HEK293T (cell line): ENCODE data around the gene EFNA3.
"Not testable (repeated sequence)": the region's sequence is repeated elsewhere in the genome, so short reads cannot be mapped to it uniquely, and the experiment has no call there.

ENCODE experiments used
- CTCF ChIA-PET: fragments of 350-600 bp; formaldehyde crosslinking; extraction: SDS; loops from one replicate; lab custom pipeline; 2021; ENCODE audit warnings: antibody characterized with exemption, inconsistent platforms; lab: Yijun Ruan, JAX
- POLR2A ChIA-PET: fragments of 350-600 bp; formaldehyde crosslinking; extraction: SDS; loops from one replicate; lab custom pipeline; 2020; ENCODE audit warnings: antibody characterized with exemption, inconsistent platforms; lab: Yijun Ruan, JAX
- DNase-seq: peaks from one replicate; pipeline ENCODE4 v3.0.0; 2012; ENCODE audit warnings: mixed read lengths; ENCODE audit errors: extremely low spot score
- ARNT ChIP-seq: fragments of 450-650 bp; IDR thresholded peaks from 2 replicates; pipeline ENCODE4 v1.6.1; 2017; ENCODE audit warnings: mild to moderate bottlenecking
- BHLHE40 ChIP-seq: fragments of 450-650 bp; IDR thresholded peaks from 2 replicates; pipeline ENCODE4 v1.6.1; 2016; ENCODE audit warnings: mild to moderate bottlenecking, moderate library complexity, borderline replicate concordance
- CTBP1 ChIP-seq: fragments of 450-650 bp; IDR thresholded peaks from 2 replicates; pipeline ENCODE4 v1.6.1; 2016; ENCODE audit warnings: borderline replicate concordance
- ELF4 ChIP-seq: fragments of 450-650 bp; IDR thresholded peaks from 2 replicates; pipeline ENCODE4 v1.6.1; 2017; ENCODE audit warnings: antibody characterized with exemption
- FOXA1 ChIP-seq: fragments of 450-650 bp; IDR thresholded peaks from 2 replicates; pipeline ENCODE4 v1.6.1; 2016; ENCODE audit warnings: mild to moderate bottlenecking
- FOXK2 ChIP-seq: fragments of 450-650 bp; IDR thresholded peaks from 2 replicates; pipeline ENCODE4 v1.6.1; 2016; ENCODE audit warnings: mild to moderate bottlenecking
- FOXM1 ChIP-seq: fragments of 450-650 bp; IDR thresholded peaks from 2 replicates; pipeline ENCODE4 v1.6.1; 2017; ENCODE audit warnings: mild to moderate bottlenecking, borderline replicate concordance
- HDGF ChIP-seq: fragments of 450-650 bp; IDR thresholded peaks from 2 replicates; pipeline ENCODE4 v1.6.1; 2017; ENCODE audit warnings: antibody characterized with exemption, borderline replicate concordance
- L3MBTL2 ChIP-seq: fragments of 450-650 bp; conservative IDR thresholded peaks from 2 replicates; pipeline ENCODE4 v1.6.1; 2016; ENCODE audit warnings: mild to moderate bottlenecking
- LEF1 ChIP-seq: fragments of 450-650 bp; IDR thresholded peaks from 2 replicates; pipeline ENCODE4 v1.6.1; 2017; ENCODE audit warnings: mild to moderate bottlenecking, borderline replicate concordance
- NFRKB ChIP-seq: fragments of 450-650 bp; IDR thresholded peaks from 2 replicates; pipeline ENCODE4 v1.6.1; 2016; ENCODE audit warnings: mild to moderate bottlenecking, moderate library complexity
- PKNOX1 ChIP-seq: fragments of 450-650 bp; IDR thresholded peaks from 2 replicates; pipeline ENCODE4 v1.6.1; 2016
- SP1 ChIP-seq: fragments of 450-650 bp; IDR thresholded peaks from 2 replicates; pipeline ENCODE4 v1.6.1; 2017
- SUZ12 ChIP-seq: fragments of 450-650 bp; IDR thresholded peaks from 2 replicates; pipeline ENCODE4 v1.6.1; 2016; ENCODE audit warnings: mild to moderate bottlenecking
- TARDBP ChIP-seq: fragments of 450-650 bp; IDR thresholded peaks from 2 replicates; pipeline ENCODE4 v1.6.1; 2016
- ZNF384 ChIP-seq: fragments of 450-650 bp; IDR thresholded peaks from 2 replicates; pipeline ENCODE4 v1.6.1; 2016

EFNA3 gene

GRCh38 chr1:155113450-155113980 is 34.9 kb downstream of the EFNA3 start:
- TF ChIP-seq LEF1 = no peak
- no peak for TF ChIP-seq L3MBTL2
- TF ChIP-seq ELF4 = no peak
- no peak for TF ChIP-seq SP1
- no peak for TF ChIP-seq FOXA1
- TF ChIP-seq NFRKB = no peak
- no peak for TF ChIP-seq ZNF384
- no peak for TF ChIP-seq FOXM1
- no peak for TF ChIP-seq ARNT
- no peak for TF ChIP-seq PKNOX1
- TF ChIP-seq HDGF = no peak
- no peak for TF ChIP-seq SUZ12
- TF ChIP-seq FOXK2 = no peak
- TF ChIP-seq TARDBP = no peak
- TF ChIP-seq BHLHE40 = no peak
- no peak for TF ChIP-seq CTBP1
- no peak for DNase-seq
- CTCF ChIA-PET = no interaction called here
- POLR2A ChIA-PET = no interaction called here

- DNase-seq = no peak
- TF ChIP-seq FOXK2 = no peak
- no peak for TF ChIP-seq SP1
- TF ChIP-seq NFRKB = no peak
- TF ChIP-seq BHLHE40 = no peak
- TF ChIP-seq FOXA1 = no peak
- TF ChIP-seq SUZ12 = no peak
- no peak for TF ChIP-seq PKNOX1
- no peak for TF ChIP-seq CTBP1
- TF ChIP-seq ZNF384 = no peak
- TF ChIP-seq L3MBTL2 = no peak
- CTCF ChIA-PET = interaction anchor here (0.6 to 2.2 kb wide), 3 partner anchors 25 to 57 kb away, joined by 3 to 7 read pairs (median 6); partner anchors contain the start of gene KRTCAP2
- POLR2A ChIA-PET = interaction anchor here (1.0 to 3.0 kb wide), 3 partner anchors 9 to 57 kb away, joined by 5 to 12 read pairs (median 6); partner anchors contain the start of genes KRTCAP2 and SLC50A1
Measured at GRCh38 chr1:155116113-155116764, 37.6 kb downstream of the EFNA3 start.

GRCh38 chr1:155117610-155118009 is 39.0 kb downstream of the EFNA3 start:
- POLR2A ChIA-PET = interaction anchor here (3.0 kb wide), 1 partner anchor 17 kb away, joined by 12 read pairs; the partner anchor contains the start of gene SLC50A1
- CTCF ChIA-PET = interaction anchor here (0.6 to 1.0 kb wide), 2 partner anchors 10 to 51 kb away, joined by 4 read pairs; partner anchors contain the start of gene EFNA1
- TF ChIP-seq SUZ12 (no peak), FOXM1 (no peak), BHLHE40 (no peak), SP1 (no peak)
- DNase-seq = no peak

GRCh38 chr1:155118090-155118489 is 39.5 kb downstream of the EFNA3 start:
- POLR2A ChIA-PET, DNase-seq: not testable (repeated sequence)
- CTCF ChIA-PET = interaction anchor here (0.6 to 1.0 kb wide), 2 partner anchors 10 to 50 kb away, joined by 4 read pairs; partner anchors contain the start of gene EFNA1

GRCh38 chr1:155120253-155120652 is 41.6 kb downstream of the EFNA3 start:
- no peak for TF ChIP-seq ELF4
- no peak for TF ChIP-seq FOXK2
- TF ChIP-seq L3MBTL2 = no peak
- no peak for TF ChIP-seq NFRKB
- TF ChIP-seq HDGF = no peak
- POLR2A ChIA-PET = interaction anchor here (0.8 kb wide), 1 partner anchor 15 kb away, joined by 3 read pairs; the partner anchor contains the start of gene SLC50A1
- CTCF ChIA-PET = interaction anchor here (0.7 kb wide), 1 partner anchor 301 kb away, joined by 3 read pairs; no protein-coding TSS in a partner anchor
- no peak for DNase-seq

- TF ChIP-seq LEF1 = no peak
- no peak for TF ChIP-seq FOXM1
- no peak for TF ChIP-seq L3MBTL2
- no peak for TF ChIP-seq FOXK2
- no peak for TF ChIP-seq BHLHE40
- no peak for TF ChIP-seq PKNOX1
- no peak for TF ChIP-seq SUZ12
- TF ChIP-seq CTBP1 = no peak
- no peak for TF ChIP-seq ARNT
- no peak for TF ChIP-seq SP1
- TF ChIP-seq HDGF = no peak
- no peak for TF ChIP-seq TARDBP
- no peak for TF ChIP-seq FOXA1
- no peak for TF ChIP-seq ELF4
- no peak for TF ChIP-seq NFRKB
- TF ChIP-seq ZNF384 = no peak
- CTCF ChIA-PET = interaction anchor here (0.6 to 1.1 kb wide), 3 partner anchors 24 to 302 kb away, joined by 3 to 5 read pairs (median 3); no protein-coding TSS in a partner anchor
- POLR2A ChIA-PET = interaction anchor here (0.8 kb wide), 1 partner anchor 14 kb away, joined by 3 read pairs; the partner anchor contains the start of gene SLC50A1
- no peak for DNase-seq
Measured at GRCh38 chr1:155121249-155121648, 42.6 kb downstream of the EFNA3 start.
